Measurements from ENCODE around the gene THOC2.
"Not testable (repeated sequence)": the region's sequence is repeated elsewhere in the genome, so short reads cannot be mapped to it uniquely, and the experiment has no call there.

THOC2 gene, protein sequence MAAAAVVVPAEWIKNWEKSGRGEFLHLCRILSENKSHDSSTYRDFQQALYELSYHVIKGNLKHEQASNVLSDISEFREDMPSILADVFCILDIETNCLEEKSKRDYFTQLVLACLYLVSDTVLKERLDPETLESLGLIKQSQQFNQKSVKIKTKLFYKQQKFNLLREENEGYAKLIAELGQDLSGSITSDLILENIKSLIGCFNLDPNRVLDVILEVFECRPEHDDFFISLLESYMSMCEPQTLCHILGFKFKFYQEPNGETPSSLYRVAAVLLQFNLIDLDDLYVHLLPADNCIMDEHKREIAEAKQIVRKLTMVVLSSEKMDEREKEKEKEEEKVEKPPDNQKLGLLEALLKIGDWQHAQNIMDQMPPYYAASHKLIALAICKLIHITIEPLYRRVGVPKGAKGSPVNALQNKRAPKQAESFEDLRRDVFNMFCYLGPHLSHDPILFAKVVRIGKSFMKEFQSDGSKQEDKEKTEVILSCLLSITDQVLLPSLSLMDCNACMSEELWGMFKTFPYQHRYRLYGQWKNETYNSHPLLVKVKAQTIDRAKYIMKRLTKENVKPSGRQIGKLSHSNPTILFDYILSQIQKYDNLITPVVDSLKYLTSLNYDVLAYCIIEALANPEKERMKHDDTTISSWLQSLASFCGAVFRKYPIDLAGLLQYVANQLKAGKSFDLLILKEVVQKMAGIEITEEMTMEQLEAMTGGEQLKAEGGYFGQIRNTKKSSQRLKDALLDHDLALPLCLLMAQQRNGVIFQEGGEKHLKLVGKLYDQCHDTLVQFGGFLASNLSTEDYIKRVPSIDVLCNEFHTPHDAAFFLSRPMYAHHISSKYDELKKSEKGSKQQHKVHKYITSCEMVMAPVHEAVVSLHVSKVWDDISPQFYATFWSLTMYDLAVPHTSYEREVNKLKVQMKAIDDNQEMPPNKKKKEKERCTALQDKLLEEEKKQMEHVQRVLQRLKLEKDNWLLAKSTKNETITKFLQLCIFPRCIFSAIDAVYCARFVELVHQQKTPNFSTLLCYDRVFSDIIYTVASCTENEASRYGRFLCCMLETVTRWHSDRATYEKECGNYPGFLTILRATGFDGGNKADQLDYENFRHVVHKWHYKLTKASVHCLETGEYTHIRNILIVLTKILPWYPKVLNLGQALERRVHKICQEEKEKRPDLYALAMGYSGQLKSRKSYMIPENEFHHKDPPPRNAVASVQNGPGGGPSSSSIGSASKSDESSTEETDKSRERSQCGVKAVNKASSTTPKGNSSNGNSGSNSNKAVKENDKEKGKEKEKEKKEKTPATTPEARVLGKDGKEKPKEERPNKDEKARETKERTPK (N-terminal part only)

GRCh38 chrX:123732670-123733363 lies at the start of gene THOC2:
TSS of gene THOC2 (minus strand) at chrX:123733052. CDS start at chrX:123733022, 30 bp downstream.
- peak; percentile 4 to 84 (median 56) for DNase-seq

DNA sequence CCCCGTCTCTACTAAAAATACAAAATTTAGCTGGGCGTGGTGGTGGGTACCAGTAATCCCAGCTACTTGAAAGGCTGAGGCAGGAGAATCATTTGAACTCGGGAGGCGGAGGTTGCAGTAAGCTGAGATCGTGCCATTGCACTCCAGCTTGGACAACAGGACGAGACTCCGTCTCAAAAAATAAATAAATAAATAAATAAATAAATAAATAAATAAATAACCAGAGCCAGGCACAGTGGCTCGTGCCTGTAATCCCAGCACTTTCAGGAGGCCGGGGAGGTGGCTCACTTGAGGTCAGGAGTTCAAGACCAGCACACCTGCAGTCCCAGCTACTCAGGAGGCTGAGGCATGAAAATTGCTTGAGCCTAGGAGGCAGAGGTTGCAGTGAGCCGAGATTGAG lies 48.9 kb upstream of the THOC2 start:
- not testable (repeated sequence) for DNase-seq

- no peak for DNase-seq
These were observed 47.1 kb upstream of the THOC2 start for GRCh38 chrX:123779908-123780396.

- DNase-seq = no peak
These were observed 40.6 kb upstream of the THOC2 start for GRCh38 chrX:123773258-123773988.

DNA sequence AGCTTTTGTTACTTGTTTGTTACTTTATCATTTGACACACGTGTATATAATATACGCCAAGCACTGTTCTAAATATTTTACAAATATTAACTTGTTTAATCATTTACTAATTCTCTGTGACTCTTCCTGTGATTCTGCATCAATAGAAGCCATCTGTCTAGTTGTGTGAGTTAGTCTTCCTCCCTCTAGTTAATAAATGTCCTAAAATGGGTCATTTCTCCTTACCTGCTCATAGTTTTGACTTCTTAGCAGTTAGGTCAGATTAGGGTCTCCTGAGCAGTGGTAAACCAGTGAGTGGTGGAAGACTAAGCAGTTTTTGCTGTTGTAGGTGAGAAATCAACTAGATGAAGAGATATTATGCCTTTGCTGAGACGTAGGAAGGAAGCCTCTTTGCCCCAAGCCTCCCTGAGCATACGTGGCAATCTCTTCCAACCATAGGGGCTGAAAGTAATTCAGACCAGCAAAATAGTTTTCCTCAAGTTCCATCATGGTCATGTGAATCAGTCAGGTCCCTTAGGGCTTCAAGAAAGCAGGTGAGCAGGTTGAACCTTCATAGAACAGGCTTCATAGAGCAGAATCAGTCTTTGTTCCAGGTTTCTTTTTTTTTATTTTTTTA lies 38.7 kb upstream of the THOC2 start:
- DNase-seq = no peak

- peak; percentile 1 to 84 (median 54) for DNase-seq
These were observed 32.4 kb upstream of the THOC2 start for GRCh38 chrX:123764967-123765871.

GRCh38 chrX:123759849-123760248 lies 27.0 kb upstream of the THOC2 start:
- DNase-seq = not testable (repeated sequence)

GRCh38 chrX:123757794-123758193 lies 24.9 kb upstream of the THOC2 start:
- not testable (repeated sequence) for DNase-seq

GRCh38 chrX:123756320-123756719 lies 23.5 kb upstream of the THOC2 start:
- peak in 1 of 51 donors; percentile 1 for DNase-seq

DNA sequence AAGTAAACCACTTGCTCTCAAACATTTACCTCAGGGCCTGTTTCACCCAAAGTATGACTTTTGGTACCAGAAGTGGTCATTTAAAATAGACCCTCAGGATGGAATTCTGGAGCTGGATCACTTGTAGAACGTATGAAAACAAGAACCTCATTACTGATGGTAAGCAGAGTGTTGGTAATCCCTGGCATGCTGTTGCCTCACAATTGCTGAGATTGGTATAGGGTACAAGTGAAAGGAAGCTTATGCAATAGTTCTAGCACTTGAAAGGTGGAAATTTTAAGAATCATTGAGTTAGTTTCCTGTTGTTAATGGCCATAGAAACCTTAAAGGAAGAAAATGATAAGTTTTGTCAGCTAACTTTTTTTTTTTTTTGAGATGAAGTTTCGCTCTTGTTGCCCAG lies 22.3 kb upstream of the THOC2 start:
- no peak for DNase-seq

DNA sequence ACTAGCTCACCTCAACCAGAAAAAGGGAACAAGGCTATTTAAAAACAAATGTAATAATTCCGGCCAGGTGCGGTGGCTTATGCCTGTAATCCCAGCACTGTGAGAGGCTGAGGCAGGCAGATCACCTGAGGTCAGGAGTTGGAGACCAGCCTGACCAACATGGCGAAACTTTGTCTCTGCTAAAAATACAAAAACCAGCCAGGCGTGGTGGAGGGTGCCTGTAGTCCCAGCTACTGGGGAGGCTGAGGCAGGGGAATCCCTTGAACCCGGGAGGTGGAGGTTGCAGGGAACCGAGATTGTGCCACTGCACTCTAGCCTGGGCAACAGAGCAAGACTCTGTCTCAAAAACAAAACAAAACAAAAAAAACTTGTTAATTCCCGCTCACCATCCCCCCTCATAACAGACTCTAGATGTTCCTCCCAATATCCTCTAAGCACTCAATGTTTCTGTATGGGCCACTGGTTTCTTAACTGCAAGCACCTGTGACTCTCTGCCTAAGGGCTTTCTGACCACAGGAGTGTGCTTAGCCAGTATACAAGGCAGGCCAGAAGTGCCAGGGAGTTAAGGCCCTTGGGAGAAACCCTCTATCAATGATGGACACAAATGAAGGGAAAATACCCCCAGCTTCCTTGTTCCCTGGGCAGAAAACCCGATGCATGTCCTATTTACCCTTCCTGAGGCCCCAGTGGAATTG lies 21.0 kb upstream of the THOC2 start:
- peak in 1 of 51 donors; percentile 5 for DNase-seq

DNA sequence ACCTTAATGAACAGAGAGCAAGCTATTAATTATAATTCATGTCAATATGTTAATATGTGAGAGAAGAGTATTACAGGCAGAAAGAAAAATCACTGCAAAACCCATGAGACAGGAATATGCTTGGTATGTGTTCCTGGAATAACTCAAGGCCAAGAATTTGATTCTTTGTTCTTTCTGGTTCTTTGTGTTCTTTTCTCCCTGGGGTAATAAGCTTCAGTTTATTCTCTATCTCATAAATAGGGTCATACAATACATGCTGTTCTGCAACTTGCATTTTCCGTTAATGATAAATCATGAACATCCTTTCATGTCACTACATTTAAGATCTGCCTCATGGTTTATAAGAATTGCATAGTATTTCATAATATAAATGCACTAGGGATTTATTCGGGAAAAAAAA lies 16.8 kb upstream of the THOC2 start:
- DNase-seq = no peak

DNA sequence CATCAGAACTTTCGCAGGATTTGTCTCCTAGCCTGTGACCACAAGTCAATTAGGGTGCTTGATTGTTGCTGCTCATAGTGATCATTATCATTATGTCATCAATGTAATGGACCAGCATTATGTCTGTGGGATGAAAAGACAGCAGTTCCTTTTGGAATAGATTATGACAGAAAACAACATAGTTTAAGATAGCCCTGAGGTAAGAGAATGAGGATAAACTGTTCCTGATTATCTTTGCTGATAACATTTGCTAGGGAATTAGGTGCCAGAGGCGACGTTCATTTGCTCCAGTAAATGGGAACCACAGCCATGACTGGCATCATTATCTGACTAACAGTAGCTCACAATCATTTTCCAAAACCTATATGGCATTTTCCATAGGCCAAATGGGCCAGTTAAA lies 12.7 kb upstream of the THOC2 start:
- DNase-seq = no peak

DNA sequence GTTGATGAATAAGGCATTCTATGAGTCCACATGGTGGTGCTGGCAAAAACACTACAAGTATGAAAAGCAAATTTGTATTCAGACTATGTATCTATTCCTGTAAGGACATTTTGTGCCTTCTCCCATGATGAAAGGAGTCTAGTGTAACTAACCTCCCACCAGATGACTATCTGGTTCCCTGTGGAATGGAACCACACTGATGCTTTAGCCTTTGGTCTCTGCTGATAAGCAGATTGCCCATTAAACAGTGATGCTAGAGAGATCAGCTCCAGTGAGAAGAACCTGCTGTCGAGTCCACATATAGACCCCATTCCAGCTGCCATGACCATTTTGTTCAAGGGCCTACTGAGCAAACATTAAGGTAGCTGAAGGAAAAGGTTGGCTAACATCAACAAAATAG lies 10.5 kb upstream of the THOC2 start:
- no peak for DNase-seq

- DNase-seq = no peak
These were observed 9.6 kb upstream of the THOC2 start for GRCh38 chrX:123742440-123742839.

DNA sequence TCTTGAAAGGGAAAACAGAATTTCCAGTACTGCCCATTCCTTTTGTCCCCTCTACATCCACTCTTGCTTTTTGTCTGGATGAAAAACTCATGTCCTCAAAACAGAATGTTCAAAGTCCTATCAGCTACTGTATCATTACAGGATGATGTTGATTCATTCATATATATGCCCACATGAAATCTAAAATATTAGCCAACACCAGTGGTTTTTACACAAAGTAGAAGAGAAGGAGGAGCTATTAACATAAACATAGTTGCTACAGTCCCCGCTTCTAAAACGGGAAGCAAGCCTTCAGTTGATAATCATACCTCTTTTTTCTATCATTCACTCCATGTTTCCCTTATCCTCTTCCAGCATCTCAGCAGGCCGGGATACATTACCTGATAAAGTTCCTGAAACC lies 7.7 kb upstream of the THOC2 start:
- DNase-seq = no peak

GRCh38 chrX:123740006-123740405 lies 7.2 kb upstream of the THOC2 start:
- DNase-seq = no peak

DNA sequence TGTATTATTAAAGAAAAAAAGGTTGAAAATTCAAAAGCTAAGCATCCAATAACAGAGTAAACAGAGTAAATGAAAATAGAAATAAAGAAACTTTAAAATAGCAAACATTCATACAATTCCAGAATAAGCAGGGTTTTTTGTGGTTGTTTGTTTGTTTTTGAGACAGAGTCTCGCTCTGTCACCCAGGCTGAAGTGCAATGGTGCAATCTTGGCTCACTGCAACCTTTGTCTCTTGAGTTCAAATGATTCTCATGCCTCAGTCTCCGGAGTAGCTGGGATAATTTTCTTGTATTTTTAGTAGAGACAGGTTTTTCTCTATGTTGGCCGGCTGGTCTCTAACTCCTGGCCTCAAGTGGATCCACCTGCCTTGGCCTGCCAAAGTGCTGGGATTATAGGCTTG lies 6.6 kb upstream of the THOC2 start:
- no peak for DNase-seq

All from hypothalamus (tissue), 51 donors.